NAMALWA (cell line): ENCODE data around the gene SEMA3C.

Experiments used
- DNase-seq: peaks from one replicate; pipeline ENCODE4 v3.0.0-alpha.2; 2015; ENCODE audit warnings: low spot score

SEMA3C gene

GRCh38 chr7:80848841-80849240 lies 70.0 kb downstream of the SEMA3C start:
- no peak for DNase-seq

- no peak for DNase-seq
These were observed 71.0 kb downstream of the SEMA3C start for GRCh38 chr7:80847895-80848294.

DNA sequence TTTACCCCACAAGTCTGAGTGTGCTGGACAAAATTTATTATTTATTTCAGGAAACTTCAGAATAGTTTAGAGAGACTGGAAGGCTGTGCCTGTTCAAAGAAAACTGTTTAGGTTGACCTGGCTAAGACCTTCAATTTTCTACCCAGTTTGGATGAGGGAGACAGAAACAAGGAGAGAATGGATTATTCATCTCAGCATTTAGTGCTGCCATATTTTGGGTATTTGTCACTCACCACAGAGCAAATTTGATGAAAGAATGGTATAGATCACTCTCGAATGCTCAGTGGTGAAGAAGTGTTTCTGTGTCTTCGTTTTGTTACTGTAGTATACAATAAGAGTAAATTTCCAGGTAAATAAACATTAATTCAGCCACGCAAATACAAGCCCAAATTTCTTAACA lies 71.8 kb downstream of the SEMA3C start:
- no peak for DNase-seq

DNA sequence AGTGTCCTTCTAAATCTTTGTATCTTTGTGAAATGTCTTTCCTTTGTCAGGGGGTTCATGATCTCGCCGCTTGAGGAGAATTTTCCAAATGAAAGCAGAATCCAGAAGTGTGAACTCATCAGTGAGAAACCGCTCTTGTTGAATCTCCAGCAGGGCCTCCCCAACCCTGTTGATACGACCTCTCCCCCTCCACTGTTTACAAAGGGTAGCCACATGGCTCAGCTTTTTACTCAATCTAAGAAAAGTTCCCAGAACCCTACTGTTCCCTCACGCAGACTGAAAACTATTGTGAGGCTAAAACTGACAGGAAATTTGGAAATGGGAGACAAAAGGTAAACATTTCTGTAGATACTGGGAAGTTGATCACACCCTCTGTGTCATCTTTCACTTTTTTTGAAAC lies 73.9 kb downstream of the SEMA3C start:
- DNase-seq: no peak

GRCh38 chr7:80843018-80843677 lies 75.7 kb downstream of the SEMA3C start:
- DNase-seq: no peak

DNA sequence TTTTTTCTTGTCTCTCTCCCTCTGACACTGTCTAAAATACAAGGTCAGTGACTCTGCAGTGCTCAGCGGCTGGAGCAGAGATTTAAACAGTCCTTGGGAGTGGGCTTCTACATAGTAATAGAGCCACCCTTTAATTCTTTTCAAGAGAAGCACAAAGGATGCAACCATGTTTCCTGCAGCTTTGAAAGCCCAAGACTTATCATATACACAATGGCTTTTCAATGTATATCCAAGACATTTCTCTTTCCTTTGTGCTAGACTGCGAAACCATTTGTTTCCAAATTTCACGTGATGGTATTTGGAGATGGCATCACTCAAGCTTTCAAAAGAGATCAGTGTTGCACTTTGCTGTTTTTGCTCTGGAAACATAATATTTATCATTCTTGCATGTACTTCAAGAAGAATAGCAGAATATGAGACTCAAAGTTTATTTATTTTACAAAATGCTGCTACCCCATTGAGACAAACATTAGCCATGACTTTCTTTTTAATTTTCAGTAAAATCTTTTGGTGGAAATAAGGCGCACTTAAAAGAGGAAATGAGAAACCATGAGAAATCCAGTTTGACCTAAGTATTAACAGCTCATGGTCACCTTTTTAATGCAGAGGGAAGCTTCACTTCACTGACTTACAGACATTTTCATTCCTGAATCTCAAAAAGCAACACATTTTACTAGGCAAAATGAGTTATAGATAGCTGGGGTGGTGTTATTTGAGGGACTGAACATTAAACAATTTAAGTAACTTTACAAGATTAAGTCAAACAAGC lies 76.6 kb downstream of the SEMA3C start:
- DNase-seq: no peak

- no peak for DNase-seq
These were observed 77.4 kb downstream of the SEMA3C start for GRCh38 chr7:80841423-80841955.

DNA sequence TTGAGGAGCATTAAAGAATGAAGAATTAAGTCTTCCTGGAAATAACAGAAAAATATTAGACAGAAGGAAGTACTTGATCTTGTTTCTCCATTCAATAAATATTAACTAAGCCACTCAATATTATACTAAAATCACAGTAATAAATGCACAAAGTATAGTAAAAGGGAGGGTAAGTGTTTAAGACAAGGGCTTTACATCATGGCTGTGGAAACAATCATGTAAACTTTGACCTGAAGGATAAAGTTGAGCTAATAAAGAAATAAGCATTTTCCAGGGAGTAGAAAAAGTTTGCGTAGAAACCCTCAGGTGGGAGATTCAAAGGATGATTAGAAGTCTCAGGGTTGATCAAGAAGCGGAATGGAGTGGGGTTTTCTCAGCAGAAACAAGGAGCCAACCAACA lies 78.2 kb downstream of the SEMA3C start:
- no peak for DNase-seq

DNA sequence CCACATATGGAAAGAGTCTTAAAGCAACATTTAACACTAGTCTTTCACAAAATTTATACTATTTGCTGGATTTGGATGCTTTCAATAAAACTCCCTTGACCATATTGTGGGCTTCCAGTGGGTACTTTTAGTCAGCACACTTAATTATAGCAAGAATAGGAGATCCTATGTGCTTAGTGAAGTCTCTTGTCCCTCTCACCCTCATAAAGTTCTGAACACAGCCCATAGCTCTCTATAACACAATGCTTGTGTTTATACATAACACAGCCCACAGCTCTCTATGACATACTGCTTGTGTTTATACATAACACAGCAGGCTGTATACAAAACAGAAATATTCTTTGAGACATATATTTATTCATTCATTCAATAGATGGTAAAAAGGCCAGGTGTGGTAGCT lies 79.0 kb downstream of the SEMA3C start:
- DNase-seq: no peak

GRCh38 chr7:80838643-80839042 lies 80.2 kb downstream of the SEMA3C start:
- DNase-seq: no peak

DNA sequence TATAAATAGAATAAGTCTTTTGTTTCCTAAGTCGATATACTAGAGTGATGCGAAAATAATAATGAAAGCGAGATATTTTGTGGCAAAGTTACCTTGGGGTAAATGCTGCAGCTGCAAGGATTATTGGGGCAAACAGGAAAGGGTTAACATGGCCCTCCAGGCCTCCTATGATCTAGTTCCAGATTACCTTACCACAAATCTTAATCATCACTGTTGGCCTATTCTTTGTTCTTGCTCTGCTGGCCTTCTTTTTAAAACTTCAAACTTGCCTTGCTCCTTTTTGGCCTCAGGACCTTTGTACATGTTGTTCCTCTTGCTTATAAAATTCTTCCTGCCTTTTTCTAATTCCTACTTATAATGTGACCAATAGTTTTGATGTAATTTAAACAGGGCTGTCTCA lies 81.5 kb downstream of the SEMA3C start:
- no peak for DNase-seq

- no peak for DNase-seq
These were observed 83.6 kb downstream of the SEMA3C start for GRCh38 chr7:80835251-80835650.

- no peak for DNase-seq
These were observed 85.3 kb downstream of the SEMA3C start for GRCh38 chr7:80833289-80834268.

GRCh38 chr7:80832006-80832405 lies 86.8 kb downstream of the SEMA3C start:
- DNase-seq: no peak

DNA sequence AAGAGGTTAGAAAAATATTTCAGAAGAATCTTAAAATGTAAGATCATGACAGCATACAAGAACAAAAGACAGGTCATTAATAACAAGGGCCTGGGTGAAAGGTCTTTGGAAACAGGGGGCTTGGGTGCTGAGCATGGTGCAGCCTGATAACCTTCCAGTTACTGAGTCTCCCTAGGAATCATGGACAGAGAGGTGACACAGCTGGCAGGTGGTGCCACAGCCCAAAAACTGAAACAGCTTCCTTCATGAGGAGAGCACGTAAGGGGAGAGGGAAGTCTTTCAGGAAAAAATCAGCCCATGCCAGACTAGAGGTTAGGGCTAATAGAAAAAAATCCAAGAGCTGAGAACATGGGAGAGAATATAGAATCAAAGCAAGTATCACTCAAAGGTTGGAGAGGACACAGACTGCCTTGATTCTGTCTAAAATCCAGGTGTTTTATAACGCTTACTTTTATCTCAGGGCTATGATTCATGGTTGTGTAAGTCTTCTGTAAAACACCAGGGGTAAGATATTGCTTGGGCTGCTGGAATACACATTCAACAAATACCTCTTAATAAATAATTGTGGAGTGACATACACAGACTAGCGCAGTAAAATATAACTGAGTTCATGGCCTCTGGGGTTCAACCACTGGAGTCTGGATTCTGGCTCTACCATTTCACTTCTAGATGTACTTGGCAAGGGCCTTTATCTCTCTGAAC lies 88.1 kb downstream of the SEMA3C start:
- DNase-seq: no peak

- DNase-seq: no peak
These were observed 88.8 kb downstream of the SEMA3C start for GRCh38 chr7:80830010-80830409.

- DNase-seq: no peak
These were observed 89.3 kb downstream of the SEMA3C start for GRCh38 chr7:80829527-80829926.

DNA sequence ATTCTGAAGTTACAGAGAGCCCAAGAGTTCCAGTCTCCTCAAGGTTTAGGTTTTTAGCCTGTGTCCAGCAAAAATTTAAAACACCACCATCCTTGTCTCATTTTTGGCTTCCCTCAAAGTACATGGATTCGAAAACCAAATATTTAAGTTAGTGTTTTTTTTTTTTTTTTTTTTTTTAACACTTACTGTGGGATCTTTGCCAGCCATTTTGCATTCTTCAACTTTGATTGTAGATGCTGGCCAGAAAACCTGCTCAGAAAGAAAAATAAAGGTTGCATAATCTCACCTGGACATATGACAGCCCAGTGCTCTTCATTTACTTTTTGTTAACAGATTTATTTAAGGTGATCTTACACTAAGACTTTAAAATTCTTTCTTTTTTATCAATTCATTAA lies 91.6 kb downstream of the SEMA3C start:
- no peak for DNase-seq

DNA sequence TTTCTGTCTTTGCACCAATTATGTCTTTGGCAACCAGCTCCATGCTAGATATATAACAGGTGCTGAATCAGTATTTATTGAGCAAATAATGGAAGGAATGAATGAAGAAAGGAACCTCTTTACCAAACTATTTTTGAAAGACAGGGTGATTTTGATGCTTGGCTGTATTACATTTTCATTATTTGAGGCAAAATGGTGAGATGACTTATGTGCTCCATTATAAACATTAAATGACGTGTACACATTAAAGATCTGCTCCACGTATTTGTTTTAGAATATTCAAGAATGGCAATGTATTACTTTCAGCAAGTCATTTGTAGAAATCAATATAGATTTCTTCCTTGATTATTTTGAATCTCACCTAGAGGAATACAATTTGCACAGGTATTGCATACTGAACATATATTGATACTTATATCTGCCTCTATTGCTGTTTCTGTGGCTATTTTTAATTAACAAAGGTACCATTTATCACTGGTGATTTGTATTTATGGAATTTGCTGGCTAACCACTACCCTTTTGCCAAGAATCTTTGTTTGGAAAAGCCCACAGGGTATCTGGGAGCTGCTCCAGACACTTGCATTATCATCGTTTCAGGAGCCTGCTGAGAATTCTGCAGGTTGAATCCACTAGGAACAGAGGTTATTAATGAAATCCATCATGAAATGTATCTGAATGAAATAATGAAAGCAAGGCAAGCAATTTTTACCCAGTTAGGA lies 92.2 kb downstream of the SEMA3C start:
- no peak for DNase-seq

DNA sequence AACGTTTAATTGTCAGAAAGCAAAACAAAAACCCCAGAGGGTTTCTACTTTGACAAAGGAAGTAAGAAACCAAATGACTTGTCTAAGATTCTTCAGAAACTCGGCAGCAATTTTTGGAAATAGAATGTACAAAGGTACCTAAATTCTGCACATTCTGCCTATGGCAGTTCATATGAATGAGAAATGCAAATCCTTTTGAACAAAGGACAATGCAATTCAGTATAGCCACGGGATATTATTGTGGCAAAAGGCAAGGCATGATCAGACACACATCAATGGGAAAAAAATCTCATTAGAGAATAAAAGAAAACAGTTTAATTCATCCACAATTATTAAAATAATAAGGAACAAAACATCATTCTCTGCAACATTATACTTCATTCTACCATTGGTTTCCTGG lies 93.4 kb downstream of the SEMA3C start:
- no peak for DNase-seq

GRCh38 chr7:80824253-80824652 lies 94.6 kb downstream of the SEMA3C start:
- no peak for DNase-seq
